GM18867 (cell line): ENCODE results near the gene ARHGAP4.

Experiments used
- ATAC-seq: cut with Tn5 transposase; IDR thresholded peaks from one replicate; pipeline ENCODE4 v1.9.1; 2021; ENCODE audit warnings: mild to moderate bottlenecking, moderate library complexity; ENCODE audit not compliant: unreplicated experiment

The ARHGAP4 gene

GRCh38 chrX:153947009-153947769, 21.1 kb upstream of the ARHGAP4 start:
- peak; percentile 75 for ATAC-seq

- no peak for ATAC-seq
Measured at GRCh38 chrX:153945956-153946943, 20.2 kb upstream of the ARHGAP4 start.

DNA sequence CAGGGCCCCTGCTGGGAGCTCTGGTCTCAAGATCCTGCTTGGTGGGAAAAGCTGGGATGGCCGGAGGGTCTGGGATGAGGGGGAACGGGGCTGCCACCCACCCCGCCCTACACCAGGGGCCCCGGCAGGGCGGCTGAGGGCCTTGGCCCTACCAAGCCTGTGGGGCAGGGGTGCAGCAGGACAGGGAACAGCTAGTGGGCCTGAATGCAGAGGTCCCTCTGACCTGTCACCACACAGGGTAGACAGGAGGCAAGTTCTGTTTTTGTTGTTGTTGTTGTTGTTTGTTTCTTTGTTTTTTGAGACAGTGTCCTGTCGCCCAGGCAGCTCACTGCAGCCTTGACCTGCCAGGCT, 18.7 kb upstream of the ARHGAP4 start:
- ATAC-seq = no peak

DNA sequence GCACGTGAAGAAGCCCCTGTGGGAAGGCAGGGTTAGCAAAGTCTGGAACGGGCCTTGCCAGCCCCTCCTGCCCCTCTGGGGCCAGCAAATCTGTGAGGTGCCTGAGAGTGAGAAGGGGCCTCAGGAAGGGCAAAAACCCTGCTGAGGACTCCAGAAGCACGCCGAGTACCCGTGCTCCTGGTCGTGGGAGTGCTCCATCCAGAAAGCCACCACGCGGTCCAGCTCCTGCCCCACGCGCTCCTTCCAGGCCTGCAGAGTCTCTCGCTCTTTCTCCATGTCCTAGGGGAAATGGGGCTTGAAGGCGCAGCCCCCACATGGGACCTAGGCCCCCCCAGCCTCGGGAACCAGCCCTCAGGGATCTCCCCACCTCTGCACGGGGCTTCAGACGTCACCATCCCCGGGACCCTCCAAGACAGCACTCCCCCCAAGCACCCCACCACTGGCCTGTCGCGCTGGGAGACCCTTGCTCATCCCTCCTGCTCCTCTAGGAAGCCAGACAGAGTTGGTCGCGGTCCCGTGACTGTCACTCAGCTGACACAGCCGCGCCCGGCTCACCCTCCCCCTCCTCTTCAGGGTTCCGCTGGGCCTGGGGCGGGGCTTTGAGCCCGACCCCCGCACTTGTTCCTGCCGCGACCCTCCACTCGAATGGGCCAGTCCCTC, 18.2 kb upstream of the ARHGAP4 start, which contains the start of gene RENBP:
RENBP (minus strand) TSS at position 504 of the 660 bp plus-strand sequence; CDS start at position 471, 33 bp downstream.
- ATAC-seq = no peak

DNA sequence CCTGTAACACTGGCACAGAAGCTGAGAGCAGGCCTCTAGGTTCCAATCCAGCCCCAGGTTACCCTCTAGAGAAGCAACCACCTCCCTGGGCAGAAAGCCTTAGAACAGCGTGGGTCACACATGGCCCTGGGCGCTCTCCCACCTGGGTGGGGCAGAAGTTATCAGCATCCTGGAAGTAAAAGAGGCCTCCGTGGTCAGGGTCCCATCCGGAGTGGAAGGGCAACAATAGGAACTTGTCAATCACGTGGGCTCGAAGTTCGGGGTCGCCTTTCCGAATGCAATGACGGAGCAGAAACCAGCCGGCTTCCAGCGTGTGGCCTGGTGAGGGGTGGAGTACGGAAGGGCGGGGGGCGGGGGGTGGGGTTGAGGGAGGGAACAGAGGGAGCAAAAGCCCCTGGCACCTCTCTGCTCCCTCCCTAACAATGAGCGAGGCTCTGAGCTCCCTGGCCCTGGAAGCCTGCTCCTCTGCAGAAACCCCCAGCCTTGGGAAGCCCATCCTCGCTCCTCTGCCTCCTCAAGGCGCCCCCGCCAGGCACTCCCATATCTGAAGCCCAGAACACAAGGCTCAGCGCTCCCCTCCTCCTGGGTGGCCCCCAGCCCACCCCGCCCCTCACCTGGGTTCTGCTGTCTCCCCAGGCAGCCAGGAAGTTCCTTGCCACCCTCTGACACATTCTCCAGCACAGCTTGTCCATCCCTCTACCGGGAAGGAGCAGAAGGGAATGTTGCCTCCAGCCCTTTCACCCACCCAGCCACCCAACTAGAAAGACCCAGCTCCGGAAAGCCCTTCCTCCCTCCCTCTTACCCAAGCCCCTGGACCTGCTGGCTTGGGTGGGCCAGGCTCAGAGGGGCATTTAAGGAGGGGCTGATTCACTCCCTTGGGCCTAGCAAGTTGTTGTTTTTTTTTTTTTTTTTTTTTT, 15.5 kb upstream of the ARHGAP4 start:
- ATAC-seq = no peak

- no peak for ATAC-seq
Measured at GRCh38 chrX:153939573-153939972, 13.5 kb upstream of the ARHGAP4 start.

GRCh38 chrX:153938226-153938786, 12.2 kb upstream of the ARHGAP4 start:
- ATAC-seq = no peak

GRCh38 chrX:153937056-153937455, 11.0 kb upstream of the ARHGAP4 start:
- no peak for ATAC-seq

- peak; percentile 7 for ATAC-seq
Measured at GRCh38 chrX:153935326-153935851, 9.3 kb upstream of the ARHGAP4 start.

DNA sequence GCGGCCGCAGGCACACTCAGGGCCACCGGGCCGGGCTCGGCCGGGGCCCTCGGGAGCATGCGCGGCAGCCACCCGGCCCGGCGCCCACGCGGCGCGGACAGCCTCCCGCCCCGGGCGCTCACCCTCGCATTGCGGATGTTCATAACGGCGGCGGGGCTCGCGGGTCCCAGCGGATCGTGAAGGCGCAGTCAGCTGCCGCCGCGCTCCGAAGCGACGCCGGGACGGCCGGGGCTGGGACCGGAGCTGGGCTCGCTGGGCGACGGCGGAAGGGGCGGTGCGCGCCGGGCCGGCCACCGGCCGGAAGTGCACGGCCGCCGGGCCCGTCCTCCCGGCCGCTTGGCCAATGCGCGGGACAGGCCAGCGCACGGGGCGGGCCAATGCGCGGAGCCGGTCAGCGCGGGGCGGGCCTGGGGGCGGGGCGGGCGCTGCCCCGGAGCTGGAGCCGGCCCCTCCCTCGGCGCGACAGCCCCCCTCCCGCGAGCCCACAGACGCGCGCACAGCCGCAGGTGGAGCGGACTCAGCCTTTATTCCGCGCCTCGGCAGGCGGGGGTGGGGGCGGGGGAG, 8.8 kb upstream of the ARHGAP4 start, which contains the start of gene NAA10:
NAA10 (minus strand) TSS at position 276 of the 564 bp plus-strand sequence; CDS start at position 143, 133 bp downstream.
- peak; percentile 91 for ATAC-seq

- ATAC-seq = peak; percentile 10
Measured at GRCh38 chrX:153934148-153934761, 8.2 kb upstream of the ARHGAP4 start.

GRCh38 chrX:153933748-153934147, 7.7 kb upstream of the ARHGAP4 start:
- ATAC-seq = no peak

DNA sequence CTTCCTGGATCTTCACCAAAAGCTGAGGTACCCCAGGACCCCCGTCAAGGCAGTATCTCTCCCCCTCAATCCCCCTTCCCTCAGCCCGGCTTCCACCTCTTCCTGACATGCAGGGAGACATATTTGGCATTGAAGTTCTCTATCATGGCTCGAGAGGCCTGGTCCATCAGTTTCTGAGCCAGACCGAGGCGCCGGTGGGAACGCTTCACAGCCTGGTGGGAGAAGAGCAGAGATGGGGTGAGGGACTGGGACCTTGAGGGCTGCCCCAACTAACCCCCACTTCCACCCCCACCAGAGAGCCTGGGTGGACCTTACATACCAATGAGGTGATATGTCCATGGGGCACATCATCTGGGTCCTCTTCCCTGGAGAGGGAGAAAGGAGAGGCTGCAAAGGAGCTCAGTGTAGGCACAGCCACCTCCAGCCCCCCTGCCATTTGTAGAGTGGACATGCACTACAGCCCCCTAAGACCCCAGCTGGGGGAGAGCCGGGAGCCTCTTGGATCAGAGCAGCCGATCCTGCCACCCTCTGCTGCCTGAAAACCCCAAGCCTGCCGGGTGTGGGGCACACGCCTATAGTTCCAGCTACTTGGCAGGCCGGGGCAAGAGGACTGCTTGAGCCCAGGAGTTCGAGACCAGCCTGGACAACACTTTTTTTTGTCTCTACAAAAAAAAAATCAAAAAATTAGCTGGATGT, 6.3 kb upstream of the ARHGAP4 start:
- ATAC-seq = no peak

DNA sequence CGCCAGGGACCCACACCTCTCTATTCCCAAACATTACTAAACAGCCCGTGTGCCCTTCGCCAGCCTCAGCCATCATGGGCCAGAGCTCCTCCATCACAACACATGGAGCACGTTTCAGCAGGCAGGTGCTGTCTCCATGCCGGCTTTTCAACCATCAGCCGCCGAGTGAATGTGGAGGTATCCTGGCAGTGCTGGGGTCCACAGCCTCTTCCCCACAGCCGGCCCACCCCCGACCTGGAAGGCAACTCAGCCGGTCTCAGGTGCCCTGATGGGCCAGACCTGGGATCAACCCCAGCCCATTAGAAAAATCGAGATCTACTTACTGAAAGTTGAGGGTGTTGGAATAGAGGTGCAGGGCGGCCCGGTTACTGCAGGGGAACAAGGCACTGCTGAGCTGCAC, 5.7 kb upstream of the ARHGAP4 start:
- no peak for ATAC-seq

GRCh38 chrX:153931151-153931550, 5.1 kb upstream of the ARHGAP4 start:
- no peak for ATAC-seq

GRCh38 chrX:153930011-153930910, 4.2 kb upstream of the ARHGAP4 start:
- ATAC-seq = no peak

GRCh38 chrX:153929576-153929975, 3.5 kb upstream of the ARHGAP4 start:
- no peak for ATAC-seq
